ENCODE results near the gene DAP.
"Not testable (repeated sequence)": the region's sequence is repeated elsewhere in the genome, so short reads cannot be mapped to it uniquely, and the experiment has no call there.

Gene DAP

GRCh38 chr5:10734037-10734709 lies 26.9 kb downstream of the DAP start:
- peak; percentile 36 for DNase-seq (ENCODE audit: low read depth, low spot score)

DNA sequence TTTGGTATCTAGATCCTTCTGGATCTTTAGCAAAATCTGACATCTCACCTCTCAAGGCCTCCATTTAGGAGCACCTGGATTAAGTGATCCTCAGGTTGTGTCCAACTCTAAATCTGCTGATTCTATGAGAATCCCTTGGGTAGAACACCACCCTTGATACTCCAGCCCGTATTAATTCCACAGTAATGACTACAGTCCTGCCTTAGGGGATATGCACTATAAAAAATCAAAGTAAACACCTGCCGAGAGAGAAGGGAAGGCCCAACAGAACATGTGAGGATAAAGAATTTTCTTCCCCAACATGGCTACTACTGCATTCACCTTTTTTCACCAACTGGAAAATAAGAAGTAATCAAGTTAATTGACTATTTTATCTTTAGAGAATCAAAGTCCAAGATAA lies 27.6 kb downstream of the DAP start:
- DNase-seq (ENCODE audit: low read depth, low spot score), result no peak

- no peak for DNase-seq (ENCODE audit: low read depth, low spot score)
Observed at GRCh38 chr5:10731913-10732312, 29.1 kb downstream of the DAP start.

- no peak for DNase-seq (ENCODE audit: low read depth, low spot score)
Observed at GRCh38 chr5:10730043-10730351, 31.0 kb downstream of the DAP start.

GRCh38 chr5:10729320-10730042 lies 31.6 kb downstream of the DAP start:
- DNase-seq (ENCODE audit: low read depth, low spot score), result no peak

- no peak for DNase-seq (ENCODE audit: low read depth, low spot score)
Observed at GRCh38 chr5:10728679-10729078, 32.4 kb downstream of the DAP start.

DNA sequence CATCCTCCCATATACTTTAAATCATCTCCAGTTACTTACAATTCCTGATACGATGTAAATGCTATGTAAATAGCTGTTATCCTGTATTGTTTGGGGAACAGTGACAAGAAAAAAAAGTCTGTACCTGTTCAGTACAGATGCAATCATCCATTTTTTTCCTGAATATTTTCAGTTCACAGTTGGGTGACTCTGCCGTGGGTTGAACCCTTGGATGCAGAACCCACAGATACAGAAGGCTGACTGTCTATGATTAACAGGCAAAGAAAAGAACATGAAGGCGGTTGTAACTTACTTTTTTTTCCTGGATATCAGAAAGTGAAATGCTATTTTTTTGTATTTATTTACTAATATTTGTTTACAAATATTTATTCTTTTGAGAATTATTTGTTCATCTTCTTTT lies 33.2 kb downstream of the DAP start:
- no peak for DNase-seq (ENCODE audit: low read depth, low spot score)

GRCh38 chr5:10726913-10727517 lies 34.0 kb downstream of the DAP start:
- no peak for DNase-seq (ENCODE audit: low read depth, low spot score)

- no peak for DNase-seq (ENCODE audit: low read depth, low spot score)
Observed at GRCh38 chr5:10726179-10726912, 34.7 kb downstream of the DAP start.

DNA sequence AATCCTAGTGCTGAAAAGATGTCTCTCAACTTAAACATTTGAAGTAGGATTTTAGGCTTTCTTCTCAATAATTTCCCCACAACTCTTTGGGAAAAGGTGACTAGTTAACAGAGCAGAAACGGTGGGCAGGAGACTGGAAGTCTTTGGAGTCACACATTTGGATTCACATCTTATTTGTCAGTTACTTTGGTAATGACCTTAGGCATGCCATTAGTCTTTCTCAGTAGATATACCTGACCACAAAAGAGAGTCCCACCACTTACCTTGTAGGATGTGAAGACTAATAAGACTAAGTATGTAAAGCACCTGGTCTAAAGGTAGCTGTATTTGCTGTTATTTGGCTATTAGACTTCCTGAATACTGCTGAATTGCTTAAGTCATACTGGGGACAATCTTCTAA lies 35.4 kb downstream of the DAP start:
- no peak for DNase-seq (ENCODE audit: low read depth, low spot score)

GRCh38 chr5:10724781-10725507 lies 36.1 kb downstream of the DAP start:
- DNase-seq (ENCODE audit: low read depth, low spot score), result no peak

DNA sequence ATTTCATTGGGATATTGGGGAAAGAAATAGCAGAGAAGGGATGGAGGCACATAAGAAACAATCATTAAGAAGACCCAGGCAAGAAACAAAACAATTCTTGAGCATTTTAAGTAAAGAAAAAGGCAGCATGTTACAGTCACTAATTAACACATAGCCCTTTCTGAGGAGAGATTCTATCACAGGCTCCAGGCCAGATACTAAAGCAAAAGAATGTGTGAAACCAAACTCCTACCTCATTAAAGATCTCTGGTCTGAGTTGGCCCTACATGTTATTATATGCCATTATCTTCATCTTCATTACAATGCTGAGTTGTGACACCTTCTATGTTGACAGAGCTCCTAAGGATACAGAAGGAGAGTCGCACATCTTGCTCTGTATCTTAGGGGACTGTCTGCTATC lies 37.5 kb downstream of the DAP start:
- no peak for DNase-seq (ENCODE audit: low read depth, low spot score)

GRCh38 chr5:10720766-10721165 lies 40.3 kb downstream of the DAP start:
- not testable (repeated sequence) for DNase-seq (ENCODE audit: low read depth, low spot score)

GRCh38 chr5:10719965-10720364 lies 41.1 kb downstream of the DAP start:
- DNase-seq (ENCODE audit: low read depth, low spot score), result no peak

- DNase-seq (ENCODE audit: low read depth, low spot score), result not testable (repeated sequence)
Observed at GRCh38 chr5:10718617-10719016, 42.4 kb downstream of the DAP start.

- DNase-seq (ENCODE audit: low read depth, low spot score), result not testable (repeated sequence)
Observed at GRCh38 chr5:10716825-10717224, 44.2 kb downstream of the DAP start.

DNA sequence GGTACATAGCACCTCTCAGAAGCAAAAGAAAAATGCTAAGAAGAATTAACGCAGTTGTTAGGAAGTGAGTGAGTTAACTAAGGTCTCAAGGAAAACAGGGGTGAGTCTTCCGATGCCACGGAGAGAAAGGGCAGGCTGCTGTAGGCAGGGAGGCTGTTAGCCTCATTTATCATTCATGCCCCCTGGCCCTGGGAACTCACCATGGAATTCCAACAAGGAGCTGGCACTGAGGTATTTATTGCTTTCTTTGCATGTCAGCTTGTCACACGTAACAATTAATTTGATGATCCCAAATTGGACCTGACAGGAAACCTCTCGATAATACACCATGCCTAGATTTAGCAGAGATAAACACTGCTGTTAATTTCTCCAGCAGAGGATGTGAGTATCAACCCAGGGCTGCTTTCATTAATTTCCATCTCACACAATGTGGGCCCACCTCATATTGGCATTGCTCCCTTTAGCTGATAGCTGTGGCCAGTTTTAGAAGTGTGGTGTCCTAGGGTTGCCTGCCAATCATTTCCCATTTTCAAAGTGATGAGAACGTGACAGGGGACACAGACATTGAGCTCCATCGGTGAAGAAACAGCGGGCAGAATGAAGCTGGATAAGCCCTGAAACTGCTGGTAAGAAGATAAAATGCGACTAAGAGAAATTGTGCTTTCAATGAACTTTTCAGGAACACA lies 45.3 kb downstream of the DAP start:
- DNase-seq (ENCODE audit: low read depth, low spot score), result peak; percentile 25

DNA sequence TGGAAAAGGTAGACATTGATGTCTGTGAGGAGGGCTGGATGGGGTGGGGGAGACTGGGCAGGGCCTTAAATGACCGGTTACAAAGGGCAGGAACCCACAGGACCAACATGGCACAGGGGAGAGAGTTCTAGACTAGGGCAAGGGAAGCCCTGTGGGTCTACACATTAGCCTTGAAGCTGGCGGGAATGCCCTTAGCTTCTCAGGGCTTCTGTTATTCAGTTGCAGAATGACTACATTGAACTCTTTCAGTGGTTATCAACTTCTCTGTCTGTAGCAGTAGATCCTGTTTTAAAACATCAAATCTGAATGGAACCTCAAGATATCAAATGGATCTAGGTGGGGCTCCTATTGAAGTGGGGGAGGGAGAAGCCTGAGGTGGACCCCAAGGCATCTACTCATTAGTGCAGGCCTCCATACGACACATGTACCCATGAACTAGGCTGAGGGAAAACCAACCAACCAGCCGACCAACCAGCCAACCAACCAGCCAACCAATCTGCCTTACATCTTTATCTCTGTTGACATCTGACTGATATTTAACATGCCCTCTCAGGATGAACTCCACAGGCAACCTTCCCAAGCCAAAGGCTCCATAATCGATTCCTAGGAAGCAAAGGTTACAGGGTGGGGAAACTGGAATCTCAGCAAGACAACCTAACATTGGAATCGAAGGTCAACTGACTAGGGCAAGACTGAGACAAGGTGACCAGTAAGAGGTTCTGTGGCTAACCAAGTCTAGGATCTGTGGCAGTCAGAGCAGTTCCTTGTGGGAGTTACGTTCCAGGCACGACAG lies 48.3 kb downstream of the DAP start:
- no peak for DNase-seq (ENCODE audit: low read depth, low spot score)

GRCh38 chr5:10711562-10711961 lies 49.5 kb downstream of the DAP start:
- DNase-seq (ENCODE audit: low read depth, low spot score), result no peak

- DNase-seq (ENCODE audit: low read depth, low spot score), result no peak
Observed at GRCh38 chr5:10710513-10711128, 50.4 kb downstream of the DAP start.
